OCI-LY7 (cell line): ENCODE results near the gene CREB3L1. TPM values are rescaled to one million over a fixed set of nuclear protein-coding genes. Genes with fewer than 3 reads are reported as not detected.

Experiments used
- BruUV-seq: library from RNA; stranded (reverse); fragments of 400-500 nt; replicated peaks from 2 replicates; lab custom pipeline; 2021; lab: Mats Ljungman, UMichigan
- CTCF ChIA-PET: fragments of 300-600 bp; sonication (Branson Sonifier 250); formaldehyde crosslinking; loops from one replicate; lab custom pipeline; 2022; ENCODE audit warnings: antibody characterized with exemption; ENCODE audit not compliant: unreplicated experiment; lab: Charles Lee
- POLR2A ChIA-PET: fragments of 300-600 bp; sonication (Branson Sonifier 250); formaldehyde crosslinking; loops from one replicate; lab custom pipeline; 2022; ENCODE audit warnings: antibody characterized with exemption; lab: Charles Lee
- DNase-seq: peaks from one replicate; pipeline ENCODE4 v3.0.0-alpha.2; 2015; ENCODE audit warnings: low spot score
- H2AFZ ChIP-seq: fragments of 200-600 bp; sonication (generic), shearing (Covaris generic); 2 replicates; pipeline ENCODE4 v1.6.1; 2014; ENCODE audit warnings: mild to moderate bottlenecking, antibody characterized with exemption, low read length, moderate library complexity
- H3K27ac ChIP-seq: fragments of 200-600 bp; sonication (generic); 2 replicates; pipeline ENCODE4 v1.5.1; 2014; ENCODE audit warnings: mixed run types, low read depth, mild to moderate bottlenecking, moderate library complexity, low read length, inconsistent platforms; ENCODE audit not compliant: poor library complexity, severe bottlenecking
- H3K36me3 ChIP-seq: fragments of 200-600 bp; sonication (generic); 2 replicates; pipeline ENCODE4 v1.6.1; 2014; ENCODE audit warnings: mild to moderate bottlenecking, antibody characterized with exemption, low read length, moderate library complexity, mixed read lengths; ENCODE audit not compliant: insufficient read depth
- H3K4me1 ChIP-seq: fragments of 200-600 bp; sonication (generic); 2 replicates; pipeline ENCODE4 v1.5.1; 2014; ENCODE audit warnings: mild to moderate bottlenecking, low read length; ENCODE audit not compliant: insufficient read depth, poor library complexity, severe bottlenecking
- H3K4me2 ChIP-seq: fragments of 200-600 bp; sonication (generic); 2 replicates; pipeline ENCODE4 v1.6.1; 2014; ENCODE audit warnings: mild to moderate bottlenecking, low read length
- H3K4me3 ChIP-seq: fragments of 200-600 bp; sonication (generic); 2 replicates; pipeline ENCODE4 v1.5.1; 2014; ENCODE audit warnings: mild to moderate bottlenecking, low read depth, low read length; ENCODE audit not compliant: poor library complexity, severe bottlenecking
- H3K79me2 ChIP-seq: fragments of 200-600 bp; sonication (generic); 2 replicates; pipeline ENCODE4 v1.6.1; 2016; ENCODE audit warnings: low read depth, mild to moderate bottlenecking, low read length, moderate library complexity, mixed read lengths; ENCODE audit not compliant: insufficient read depth
- H3K9me2 ChIP-seq: fragments of 200-600 bp; sonication (generic); 2 replicates; pipeline ENCODE4 v1.6.1; 2016; ENCODE audit warnings: mild to moderate bottlenecking, low read length, mixed read lengths; ENCODE audit not compliant: insufficient read depth
- H3K9me3 ChIP-seq: fragments of 200-600 bp; sonication (generic); 2 replicates; pipeline ENCODE4 v1.6.1; 2014; ENCODE audit warnings: mild to moderate bottlenecking, mixed run types, low read length, mixed read lengths
- H4K20me1 ChIP-seq: fragments of 200-600 bp; sonication (generic); 2 replicates; pipeline ENCODE4 v1.6.1; 2014; ENCODE audit warnings: mild to moderate bottlenecking, antibody characterized with exemption, low read length, moderate library complexity, mixed read lengths; ENCODE audit not compliant: insufficient read depth
- EZH2phosphoT487 ChIP-seq: fragments of 200-600 bp; sonication (generic); IDR thresholded peaks from 2 replicates; pipeline ENCODE4 v1.6.1; 2018; ENCODE audit warnings: low read depth, borderline replicate concordance, mild to moderate bottlenecking, mixed run types, antibody characterized with exemption, low read length, moderate library complexity, mixed read lengths
- intact Hi-C: fragments of 100-400 bp; cut with micrococcal nuclease; formaldehyde crosslinking; loops from one replicate; pipeline ENCODE4 v1.10.0; 2022; ENCODE audit not compliant: unreplicated experiment
- total RNA-seq, 2 experiments: library from RNA; depleted of rRNA in 1 of 2; stranded (reverse); fragments of >200 nt in 1 of 2; shearing (Covaris generic) in 1 of 2; gene quantifications; 2 replicates each; pipeline ENCODE4 v1.2.3, GENCODE V29; 2014 to 2022
- TF ChIP-seq, protein P1 (sequence below): fragments of 200-600 bp; sonication (generic); conservative IDR thresholded peaks from 2 replicates; pipeline ENCODE4 v1.5.1; 2014; ENCODE audit warnings: mild to moderate bottlenecking, antibody characterized with exemption, low read length, moderate library complexity, mixed read lengths

The CREB3L1 gene
- total RNA-seq, 2 experiments from 2014 or later = 0.17 TPM; not detected in 1

DNA sequence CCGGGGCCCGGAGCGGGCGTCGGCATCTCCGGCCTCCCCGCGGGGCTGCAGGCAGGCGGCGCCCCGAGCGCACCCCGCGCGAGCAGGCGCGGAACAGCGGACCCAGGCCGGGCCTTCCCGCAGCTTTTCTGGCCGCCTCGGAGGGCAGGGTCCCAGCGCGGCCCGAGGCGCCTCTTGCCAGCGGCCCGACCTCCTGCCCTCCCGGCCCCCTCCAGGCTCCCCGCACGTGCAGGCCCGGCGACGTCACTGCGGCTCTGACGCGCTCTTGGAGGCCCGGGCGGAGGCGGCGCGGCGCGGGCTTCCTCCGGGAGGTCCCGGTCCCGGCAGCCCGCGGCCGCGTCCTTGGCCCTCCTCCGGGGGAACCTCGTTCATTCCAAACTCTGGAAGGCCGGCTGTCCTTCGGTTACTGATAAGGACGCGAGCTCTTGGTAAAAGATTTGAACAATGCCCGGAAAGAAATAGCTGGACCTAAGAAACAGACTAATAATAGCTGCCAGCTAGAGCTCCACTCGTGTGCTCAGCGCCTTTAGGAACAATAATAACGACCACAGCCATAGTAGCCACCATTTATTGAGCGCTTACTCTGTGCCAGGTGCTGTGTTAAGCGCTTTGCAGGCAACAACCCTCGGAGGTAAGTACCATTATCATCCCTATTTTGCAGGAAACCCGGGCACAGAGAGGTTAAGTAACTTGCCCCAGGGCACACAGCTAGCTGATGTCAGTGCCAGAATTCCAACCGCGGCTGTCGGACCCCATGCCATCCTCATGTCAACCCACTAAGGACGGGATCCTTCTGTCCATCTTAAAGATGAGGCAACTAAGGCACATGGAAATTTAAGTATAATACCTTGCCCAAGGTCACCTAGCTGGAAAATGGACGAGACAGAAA lies 39.1 kb upstream of the CREB3L1 start:
- Histone ChIP-seq H3K4me2 (peak overlapping the region; percentile 54), H3K9me2 (no peaks in the 10 kb centered on the region), H3K27ac (no peak overlapping the region), H4K20me1 (no peaks in the 10 kb centered on the region), H3K4me3 (no peak overlapping the region), H3K36me3 (no peaks in the 10 kb centered on the region), H3K9me3 (0 out of 2 replicates have a peak, but pooled peaks cover 8% of the 10 kb centered on the region), H3K4me1 (peaks cover 13% of the 10 kb centered on the region), H3K79me2 (no peaks in the 10 kb centered on the region), H2AFZ (no peak overlapping the region)
- ChIA-PET POLR2A (interaction anchor here (2.6 kb wide), 1 partner anchor 71 kb away, joined by 13 read pairs; no protein-coding TSS in a partner anchor), CTCF (interaction anchor here (0.6 to 2.6 kb wide), 4 partner anchors 26 to 80 kb away, joined by 3 to 22 read pairs (median 4); no protein-coding TSS in a partner anchor)
- intact Hi-C loops = loop anchor here (10.0 kb wide), 1 partner anchor 286 kb away; no protein-coding TSS in a partner anchor
- DNase-seq = no peak
- TF ChIP-seq, protein P1, sequence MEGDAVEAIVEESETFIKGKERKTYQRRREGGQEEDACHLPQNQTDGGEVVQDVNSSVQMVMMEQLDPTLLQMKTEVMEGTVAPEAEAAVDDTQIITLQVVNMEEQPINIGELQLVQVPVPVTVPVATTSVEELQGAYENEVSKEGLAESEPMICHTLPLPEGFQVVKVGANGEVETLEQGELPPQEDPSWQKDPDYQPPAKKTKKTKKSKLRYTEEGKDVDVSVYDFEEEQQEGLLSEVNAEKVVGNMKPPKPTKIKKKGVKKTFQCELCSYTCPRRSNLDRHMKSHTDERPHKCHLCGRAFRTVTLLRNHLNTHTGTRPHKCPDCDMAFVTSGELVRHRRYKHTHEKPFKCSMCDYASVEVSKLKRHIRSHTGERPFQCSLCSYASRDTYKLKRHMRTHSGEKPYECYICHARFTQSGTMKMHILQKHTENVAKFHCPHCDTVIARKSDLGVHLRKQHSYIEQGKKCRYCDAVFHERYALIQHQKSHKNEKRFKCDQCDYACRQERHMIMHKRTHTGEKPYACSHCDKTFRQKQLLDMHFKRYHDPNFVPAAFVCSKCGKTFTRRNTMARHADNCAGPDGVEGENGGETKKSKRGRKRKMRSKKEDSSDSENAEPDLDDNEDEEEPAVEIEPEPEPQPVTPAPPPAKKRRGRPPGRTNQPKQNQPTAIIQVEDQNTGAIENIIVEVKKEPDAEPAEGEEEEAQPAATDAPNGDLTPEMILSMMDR = no peak
- no peak; the same call in 1 of the 2 replicates for TF ChIP-seq EZH2phosphoT487
- no TSS peak for BruUV-seq

- Histone ChIP-seq H3K9me2 (no peaks in the 10 kb centered on the region), H3K4me1 (peaks cover 18% of the 10 kb centered on the region), H3K79me2 (no peaks in the 10 kb centered on the region), H4K20me1 (no peaks in the 10 kb centered on the region), H3K27ac (no peak overlapping the region), H3K4me2 (peak overlapping the region; percentile 54), H3K9me3 (0 out of 2 replicates have a peak, but pooled peaks cover 8% of the 10 kb centered on the region), H3K36me3 (no peaks in the 10 kb centered on the region), H3K4me3 (no peak overlapping the region), H2AFZ (peak overlapping the region; percentile 17; the same call in 1 of the 2 replicates)
- TF ChIP-seq, protein P1 = peak; percentile 91
- no peak for TF ChIP-seq EZH2phosphoT487
- POLR2A ChIA-PET = interaction anchor here (0.6 to 2.6 kb wide), 5 partner anchors 39 to 237 kb away, joined by 3 to 13 read pairs (median 4); no protein-coding TSS in a partner anchor
- intact Hi-C loops = loop anchor here (1.0 to 10.0 kb wide), 3 partner anchors 69 to 286 kb away; no protein-coding TSS in a partner anchor
- no TSS peak for BruUV-seq
- CTCF ChIA-PET = interaction anchor here (1.2 to 2.6 kb wide), 3 partner anchors 70 to 79 kb away, joined by 4 to 22 read pairs (median 5); no protein-coding TSS in a partner anchor
- peak; percentile 76 for DNase-seq
These were observed 38.3 kb upstream of the CREB3L1 start for GRCh38 chr11:46238967-46239800.
